Measurements from ENCODE around the gene HSPB8. TPM values are rescaled to one million over a fixed set of nuclear protein-coding genes. Genes with fewer than 3 reads are reported as not detected.
"Not testable (repeated sequence)": the region's sequence is repeated elsewhere in the genome, so short reads cannot be mapped to it uniquely, and the experiment has no call there.

Gene HSPB8
- total RNA-seq, 2 donors from 2014 or later = 3.5 to 32.4 TPM

- ATAC-seq (no peak), DNase-seq (no peak)
- intact Hi-C loops (cut with DNase I, micrococcal nuclease) = loop anchor here in 1 of 2 donors (10.0 kb wide), 1 partner anchor 124 kb away; no protein-coding TSS in a partner anchor
Measured at GRCh38 chr12:119200601-119201000, 21.9 kb downstream of the HSPB8 start.

DNA sequence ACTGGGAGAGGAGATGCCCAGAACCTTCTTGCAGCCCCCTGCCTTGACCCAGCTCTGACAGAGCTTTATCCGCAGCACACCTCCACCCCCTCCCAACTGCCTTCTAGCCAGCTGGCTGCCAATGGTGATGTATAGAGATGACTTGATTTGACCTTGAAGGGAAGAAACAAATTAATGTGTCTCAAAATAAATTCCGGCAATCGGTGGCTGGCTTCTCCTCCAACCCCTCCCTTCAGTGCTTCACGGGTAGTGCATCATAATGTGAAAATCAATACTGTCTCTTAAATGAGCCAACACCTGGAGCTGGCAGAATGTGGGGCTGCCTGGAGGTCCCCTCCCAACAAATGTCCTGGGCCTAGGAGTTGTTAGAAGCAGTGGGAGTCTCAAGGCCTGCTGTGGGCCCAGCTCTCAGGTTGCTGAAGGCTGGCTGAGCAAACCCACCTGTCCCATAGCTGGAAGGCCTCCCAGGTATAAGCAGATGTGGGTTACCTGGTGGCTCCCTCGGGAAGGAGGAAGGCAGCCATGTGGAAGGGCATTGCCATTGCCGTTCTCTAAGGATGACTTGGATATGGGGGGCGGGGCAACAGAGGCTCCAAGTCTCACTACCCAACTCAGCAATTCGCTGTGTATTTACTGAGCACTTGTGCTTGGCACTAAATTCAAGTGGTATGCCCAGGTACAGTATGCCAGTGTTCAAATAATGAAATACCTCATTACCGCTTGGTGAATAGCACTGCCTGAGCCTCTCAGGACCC, 23.2 kb downstream of the HSPB8 start:
- DNase-seq (no peak), ATAC-seq (no peak)
- intact Hi-C loops (cut with DNase I, micrococcal nuclease) = loop anchor here in 1 of 2 donors (10.0 kb wide), 1 partner anchor 123 kb away; no protein-coding TSS in a partner anchor

DNA sequence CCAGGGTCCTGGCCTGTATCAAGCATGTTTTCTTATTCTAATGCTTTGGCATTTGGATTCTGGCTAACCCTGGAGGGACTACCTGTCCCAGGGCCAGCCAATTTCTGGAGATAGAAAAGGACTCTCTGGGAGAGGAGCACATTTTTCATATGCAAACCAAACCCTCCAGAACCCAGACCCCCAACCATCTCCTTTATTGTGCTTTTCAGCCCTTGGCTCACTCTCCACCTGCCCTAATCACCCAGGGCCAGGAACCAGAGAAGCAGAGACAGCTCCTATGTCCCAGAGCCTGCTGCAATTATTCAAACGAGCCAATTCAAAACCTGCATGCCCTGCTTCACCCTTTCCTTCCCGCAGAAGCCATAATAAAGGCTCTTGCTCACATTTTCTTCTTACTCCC, 23.8 kb downstream of the HSPB8 start:
- intact Hi-C loops (cut with DNase I, micrococcal nuclease) = loop anchor here in 1 of 2 donors (10.0 kb wide), 1 partner anchor 122 kb away; no protein-coding TSS in a partner anchor
- DNase-seq (no peak), ATAC-seq (no peak)

DNA sequence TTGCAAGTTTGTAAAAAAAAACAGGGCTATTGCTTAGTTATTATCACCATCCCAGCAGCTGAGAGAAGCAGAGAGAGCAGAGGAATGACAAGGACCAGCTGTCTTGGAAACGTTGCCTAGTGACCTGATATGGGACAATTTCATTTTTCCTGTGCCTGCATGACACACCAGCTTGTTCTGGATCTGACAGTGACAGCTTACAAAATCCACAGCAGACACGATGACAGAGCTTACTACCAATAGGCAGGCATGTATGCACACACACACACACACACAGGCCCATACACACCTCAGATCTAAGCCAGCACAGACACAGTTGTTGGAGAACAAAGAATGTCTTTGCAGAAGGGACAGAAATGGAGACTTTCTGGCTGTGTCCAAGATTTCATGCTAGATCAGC, 25.4 kb downstream of the HSPB8 start:
- ATAC-seq = no peak
- DNase-seq = no peak
- intact Hi-C loops (cut with DNase I, micrococcal nuclease) = loop anchor here in 1 of 2 donors (10.0 kb wide), 1 partner anchor 121 kb away; no protein-coding TSS in a partner anchor

DNA sequence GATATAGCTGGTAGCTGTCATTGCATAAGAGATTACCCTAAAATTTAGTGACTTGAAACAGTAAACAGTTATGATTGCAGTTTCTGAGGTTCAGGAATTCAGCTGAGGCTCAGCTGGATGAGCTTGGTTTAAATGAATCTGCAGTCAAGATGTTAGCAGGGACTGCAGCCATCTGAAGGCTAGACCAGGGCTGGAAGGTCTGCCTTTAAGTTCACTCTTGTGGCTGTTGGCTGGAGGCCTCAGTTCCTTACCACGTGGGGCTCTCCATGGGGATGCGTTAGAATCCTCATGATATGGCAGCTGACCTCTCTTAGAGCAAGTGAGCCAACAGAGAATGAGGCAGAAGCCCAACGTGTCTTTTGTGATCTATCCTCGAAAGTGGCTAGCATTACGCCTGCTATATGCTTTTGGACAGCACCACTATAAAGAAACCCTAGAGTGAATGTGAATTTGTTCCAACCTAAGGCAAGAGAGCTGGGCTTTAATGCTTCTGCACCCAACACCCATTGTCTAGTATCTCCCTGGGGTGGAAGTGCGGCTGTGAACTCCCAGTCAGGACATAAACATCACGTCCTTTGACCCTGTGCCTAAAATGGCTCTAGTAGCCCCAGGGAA, 26.0 kb downstream of the HSPB8 start:
- intact Hi-C loops (cut with DNase I, micrococcal nuclease) = loop anchor here in 1 of 2 donors (10.0 kb wide), 1 partner anchor 120 kb away; no protein-coding TSS in a partner anchor
- no peak for ATAC-seq
- DNase-seq = no peak

DNA sequence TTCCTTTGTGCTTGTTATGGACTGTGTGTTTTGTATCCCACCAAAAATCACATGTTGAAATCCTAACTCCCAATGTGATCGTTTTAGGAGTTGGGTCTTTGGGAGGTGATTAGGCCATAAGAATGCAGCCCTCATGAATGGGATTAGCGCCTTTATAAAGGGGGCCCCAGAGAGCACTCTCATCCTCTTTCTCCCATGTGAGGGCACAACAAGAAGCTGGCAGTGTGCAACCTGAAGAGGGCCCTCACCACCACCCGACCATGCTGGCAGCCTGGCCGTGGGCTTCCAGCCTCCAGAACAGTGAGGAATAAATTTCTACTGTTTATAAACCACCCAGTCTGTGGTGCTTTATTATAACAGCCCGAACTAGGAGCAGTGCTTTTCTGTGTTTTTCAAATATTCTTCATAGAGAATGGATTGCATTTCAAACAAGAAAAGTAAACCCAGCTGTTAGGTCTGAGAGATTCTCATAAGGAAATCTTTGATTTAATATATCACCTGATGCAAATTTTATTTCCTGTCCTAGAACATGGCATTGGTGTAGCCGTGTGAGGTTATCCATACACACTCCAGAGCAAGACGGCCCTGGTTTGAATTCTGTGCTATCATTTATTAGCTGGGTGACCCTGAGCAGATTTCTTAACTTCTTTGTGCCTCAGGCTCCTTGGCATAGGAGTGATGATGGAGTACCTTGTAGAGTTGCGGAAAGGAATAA, 27.8 kb downstream of the HSPB8 start:
- ATAC-seq (no peak), DNase-seq (peak in 1 of 2 donors; percentile 35)
- intact Hi-C loops (cut with DNase I, micrococcal nuclease) = loop anchor here in 1 of 2 donors (10.0 kb wide), 1 partner anchor 118 kb away; no protein-coding TSS in a partner anchor

GRCh38 chr12:119207063-119207560, 28.4 kb downstream of the HSPB8 start:
- DNase-seq (no peak), ATAC-seq (no peak)
- intact Hi-C loops (cut with DNase I, micrococcal nuclease) = loop anchor here in 1 of 2 donors (10.0 kb wide), 1 partner anchor 118 kb away; no protein-coding TSS in a partner anchor

DNA sequence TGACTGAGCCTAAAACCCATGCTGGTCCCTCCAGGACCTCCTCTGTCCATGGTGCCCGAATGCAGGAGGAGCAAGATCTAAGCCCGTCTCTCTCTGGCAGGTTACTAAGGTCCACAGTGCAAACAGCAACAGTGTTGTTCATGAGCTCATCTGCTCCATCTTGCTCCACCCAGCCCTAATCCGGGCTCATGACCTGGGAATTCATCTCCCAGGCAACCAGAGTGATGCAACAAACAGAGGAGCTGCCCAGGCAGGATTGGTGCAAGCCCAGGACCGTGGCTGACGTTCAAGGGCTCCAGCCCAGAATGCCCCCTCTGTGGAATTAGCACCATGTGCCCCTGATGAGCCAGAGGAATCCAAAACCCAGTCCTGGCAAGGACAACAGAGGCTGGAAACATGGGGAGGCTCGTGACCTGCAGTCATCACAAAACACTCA, 29.9 kb downstream of the HSPB8 start:
- intact Hi-C loops (cut with DNase I, micrococcal nuclease) = loop anchor here in 1 of 2 donors (10.0 kb wide), 1 partner anchor 116 kb away; no protein-coding TSS in a partner anchor
- DNase-seq (peak; percentile 23 to 66), ATAC-seq (peak; percentile 26)

DNA sequence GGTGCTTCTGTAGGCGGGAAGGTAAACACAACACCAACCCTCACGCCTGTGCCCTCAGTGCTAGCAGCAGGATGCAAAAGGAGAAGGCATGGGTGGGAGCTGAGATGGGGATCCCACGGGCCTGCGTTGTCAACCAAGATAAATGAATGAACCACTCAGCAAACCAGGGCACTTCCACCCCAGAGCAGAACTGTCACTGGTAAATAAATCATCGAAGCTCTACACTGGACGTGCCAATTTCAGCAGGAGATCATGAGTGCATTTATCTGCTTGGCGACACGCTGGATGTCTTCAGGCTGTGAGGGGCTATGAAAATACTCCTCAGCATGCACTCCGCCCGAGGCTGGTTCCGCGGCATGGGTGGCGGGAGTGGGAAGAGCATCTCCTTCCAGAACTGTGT, 33.2 kb downstream of the HSPB8 start:
- ATAC-seq (no peak), DNase-seq (no peak)
- intact Hi-C loops (cut with DNase I, micrococcal nuclease) = no loop called here

DNA sequence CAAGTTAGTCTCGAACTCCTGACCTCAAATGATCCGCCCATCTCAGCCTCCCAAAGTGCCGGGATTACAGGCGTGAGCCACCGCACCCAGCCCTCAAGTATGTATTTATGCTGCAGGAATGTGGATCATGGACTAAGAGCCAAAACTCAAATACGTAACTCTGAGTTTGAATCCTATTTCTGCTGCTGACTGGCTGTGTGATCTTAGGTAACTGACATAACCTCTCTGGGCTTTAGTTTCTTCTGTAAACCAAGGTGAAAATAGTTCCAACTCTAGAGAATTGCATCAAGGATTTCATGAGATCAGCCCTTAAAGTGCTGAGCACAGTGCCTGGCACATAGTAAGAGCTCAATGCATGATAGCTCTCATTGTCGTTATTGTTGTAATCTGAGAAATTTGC, 37.4 kb downstream of the HSPB8 start:
- ATAC-seq (no peak), DNase-seq (no peak)
- intact Hi-C loops (cut with DNase I, micrococcal nuclease) = no loop called here

- intact Hi-C loops (cut with DNase I, micrococcal nuclease); DNase-seq; ATAC-seq: not testable (repeated sequence)
Measured at GRCh38 chr12:119218875-119219274, 40.1 kb downstream of the HSPB8 start.

- DNase-seq (no peak), ATAC-seq (no peak)
- intact Hi-C loops (cut with DNase I, micrococcal nuclease) = no loop called here
Measured at GRCh38 chr12:119222222-119222951, 43.7 kb downstream of the HSPB8 start.

- no peak for ATAC-seq
- no peak for DNase-seq
- intact Hi-C loops (cut with DNase I, micrococcal nuclease) = no loop called here
Measured at GRCh38 chr12:119225454-119225853, 46.7 kb downstream of the HSPB8 start.

DNA sequence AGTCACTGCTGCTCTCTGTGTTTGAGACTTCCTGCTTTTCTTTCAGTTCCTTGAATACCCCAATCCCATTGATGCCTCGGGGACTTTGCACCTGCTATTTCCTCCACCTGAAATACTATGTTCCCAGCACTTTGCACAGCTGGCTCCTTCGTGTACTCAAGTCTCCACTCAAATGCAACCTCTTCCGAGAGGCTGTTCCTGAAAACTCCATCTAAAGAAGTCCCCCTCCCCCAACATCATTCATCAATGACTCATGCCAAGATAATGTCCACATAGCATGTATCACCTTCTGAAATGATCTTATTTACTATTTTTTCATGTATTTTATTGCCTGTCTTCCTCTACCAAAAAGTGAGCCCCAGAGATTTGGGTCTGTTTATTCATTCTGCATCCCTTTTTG, 48.6 kb downstream of the HSPB8 start:
- ATAC-seq (no peak), DNase-seq (no peak)
- intact Hi-C loops (cut with DNase I, micrococcal nuclease) = no loop called here

DNA sequence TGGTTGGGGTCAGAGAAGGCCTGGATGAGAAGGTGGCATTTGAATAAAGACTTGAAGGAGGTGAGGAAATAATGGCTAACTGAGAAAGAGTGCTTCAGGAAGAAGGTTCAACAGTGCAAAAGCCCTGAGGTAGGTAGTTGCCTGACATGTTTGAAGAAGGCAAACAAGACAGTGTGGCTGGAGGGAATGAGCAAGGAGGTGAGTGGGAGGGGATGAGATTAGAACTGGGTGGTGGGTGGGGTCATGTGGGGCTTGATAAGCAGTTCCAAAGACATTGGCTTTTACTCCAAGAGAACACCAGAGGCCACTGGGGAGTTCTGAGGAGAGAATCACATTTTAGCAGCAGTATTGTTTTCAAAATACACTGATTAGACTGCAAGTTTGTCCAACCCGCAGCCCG, 50.5 kb downstream of the HSPB8 start:
- DNase-seq (no peak), ATAC-seq (no peak)
- intact Hi-C loops (cut with DNase I, micrococcal nuclease) = no loop called here

DNA sequence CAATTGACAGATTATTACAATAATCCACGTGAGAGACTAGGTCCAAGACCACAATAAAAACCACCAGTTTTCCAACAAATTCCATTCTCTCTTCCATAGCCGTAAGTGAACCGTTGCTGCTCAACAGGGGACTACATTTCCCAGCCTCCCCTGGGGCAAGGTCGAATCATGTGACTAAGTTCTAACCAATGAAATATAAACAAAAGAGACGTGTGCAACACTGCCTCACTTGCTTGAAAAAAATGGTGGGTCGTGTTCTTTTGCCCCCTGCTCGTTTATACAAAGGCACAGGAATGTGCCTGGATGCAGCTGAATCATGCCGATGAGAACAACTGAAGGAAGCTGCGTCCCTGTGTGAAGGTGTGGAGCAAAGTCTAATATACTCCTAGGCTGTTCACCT, 51.1 kb downstream of the HSPB8 start:
- peak in 1 of 2 donors; percentile 9 for DNase-seq
- intact Hi-C loops (cut with DNase I, micrococcal nuclease) = no loop called here
- ATAC-seq = peak; percentile 47

- intact Hi-C loops (cut with DNase I, micrococcal nuclease) = no loop called here
- no peak for ATAC-seq
- no peak for DNase-seq
Measured at GRCh38 chr12:119230807-119231206, 52.1 kb downstream of the HSPB8 start.

DNA sequence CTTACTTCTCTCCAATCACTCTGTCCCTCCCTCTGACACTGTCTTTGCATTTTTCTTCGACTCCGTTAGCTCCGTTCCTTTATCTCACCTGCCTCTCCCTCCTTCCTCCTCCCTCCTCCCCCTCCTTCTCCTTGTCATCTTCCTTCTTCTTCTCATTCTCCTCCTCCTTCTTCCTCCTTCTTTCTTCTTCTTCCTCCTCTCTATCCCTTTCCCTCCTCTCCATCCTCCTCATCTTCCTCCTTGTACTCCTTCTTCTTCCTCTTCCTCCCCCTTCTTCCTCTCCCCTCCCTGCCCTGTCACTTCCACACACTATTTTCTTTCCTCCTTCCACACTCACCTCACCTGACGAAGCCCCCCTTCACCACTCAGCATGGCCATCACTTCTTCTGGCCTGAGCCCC, 53.0 kb downstream of the HSPB8 start:
- DNase-seq (no peak), ATAC-seq (no peak)
- intact Hi-C loops (cut with DNase I, micrococcal nuclease) = no loop called here

Data from left colon (tissue), 2 donors.